GM12872 (cell line): ENCODE results near the gene LRRN3.

Experiments used
- CTCF ChIP-seq: IDR thresholded peaks from 3 replicates; pipeline ENCODE4 v1.5.1; 2011; ENCODE audit warnings: low read depth, mild to moderate bottlenecking, low read length, moderate library complexity; ENCODE audit not compliant: insufficient read depth

The LRRN3 gene

GRCh38 chr7:111164442-111164841 lies 73.5 kb downstream of the LRRN3 start:
- TF ChIP-seq CTCF, result no peak

GRCh38 chr7:111168182-111168581 lies 77.3 kb downstream of the LRRN3 start:
- TF ChIP-seq CTCF, result no peak

GRCh38 chr7:111172564-111173257 lies 81.8 kb downstream of the LRRN3 start:
- TF ChIP-seq CTCF, result no peak

- no peak for TF ChIP-seq CTCF
These were observed 82.6 kb downstream of the LRRN3 start for GRCh38 chr7:111173528-111173927.

- TF ChIP-seq CTCF, result no peak
These were observed 83.1 kb downstream of the LRRN3 start for GRCh38 chr7:111173990-111174389.

GRCh38 chr7:111174510-111174909 lies 83.6 kb downstream of the LRRN3 start:
- TF ChIP-seq CTCF, result no peak
